Epidermal melanocyte (primary cell): ENCODE measurements around the gene PCDHB13.

Experiments used
- DNase-seq: peaks from one replicate; pipeline ENCODE4 v3.0.0; 2011; ENCODE audit warnings: low spot score; ENCODE audit not compliant: insufficient read length

PCDHB13 gene

DNA sequence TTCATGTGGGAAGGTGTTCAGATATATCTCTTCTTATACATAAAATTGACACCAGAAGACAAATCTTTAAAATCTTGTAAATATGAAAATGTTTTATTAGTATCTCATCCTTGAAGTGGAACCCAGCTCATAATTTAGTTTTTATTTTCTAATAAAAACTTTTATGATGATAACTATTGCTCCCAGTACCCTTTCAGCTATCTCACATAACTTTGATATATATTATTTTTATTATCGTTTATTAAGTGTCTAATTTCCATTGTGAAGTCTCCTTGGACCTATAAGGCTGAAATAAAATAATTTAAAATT is 47.5 kb downstream of the PCDHB13 start:
- DNase-seq, result no peak
